ENCODE data around the gene XPNPEP1.
A peak's percentile ranks its signal among the peaks of the same experiment; 100 is the strongest.
"Not testable (repeated sequence)": the region's sequence is repeated elsewhere in the genome, so short reads cannot be mapped to it uniquely, and the experiment has no call there.

XPNPEP1 gene

GRCh38 chr10:109922358-109922975 is 844 bp downstream of the XPNPEP1 start:
- DNase-seq, result no peak

DNA sequence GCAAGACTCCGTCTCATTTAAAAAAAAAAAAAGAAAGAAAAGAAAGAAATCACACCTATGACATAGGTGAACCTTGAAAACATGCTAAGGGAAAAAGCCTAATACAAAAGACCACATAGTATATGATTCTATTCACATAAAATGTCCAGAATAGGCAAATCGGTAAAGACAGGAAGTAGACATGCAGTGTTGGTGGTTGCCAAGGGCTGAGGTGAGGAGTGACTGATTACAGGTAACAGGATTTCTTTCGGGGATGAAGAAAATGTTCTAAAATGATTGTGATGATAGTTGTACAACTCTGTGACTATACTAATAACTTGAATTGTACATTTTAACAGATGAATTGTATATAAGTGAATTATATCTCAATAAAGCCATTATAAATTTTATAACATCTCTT is 3.3 kb downstream of the XPNPEP1 start:
- no peak for DNase-seq

DNA sequence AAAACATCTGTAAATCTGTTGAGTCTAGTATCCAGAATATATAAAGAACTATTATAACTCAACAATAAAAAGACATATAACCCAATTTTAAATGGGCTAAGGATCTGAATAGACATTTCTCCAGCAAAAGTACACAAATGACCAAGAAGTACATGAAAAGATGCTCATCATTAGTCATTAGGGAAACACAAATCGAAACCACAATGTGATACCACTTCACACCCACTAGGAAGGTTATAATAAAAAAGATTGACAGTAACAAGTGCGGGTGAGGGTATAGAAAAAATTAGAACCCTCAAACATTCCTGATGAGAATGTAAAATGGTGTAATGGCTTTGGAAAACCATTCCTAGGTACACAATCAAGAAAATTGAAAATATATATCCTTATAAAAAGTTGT is 4.1 kb downstream of the XPNPEP1 start:
- no peak for DNase-seq

DNA sequence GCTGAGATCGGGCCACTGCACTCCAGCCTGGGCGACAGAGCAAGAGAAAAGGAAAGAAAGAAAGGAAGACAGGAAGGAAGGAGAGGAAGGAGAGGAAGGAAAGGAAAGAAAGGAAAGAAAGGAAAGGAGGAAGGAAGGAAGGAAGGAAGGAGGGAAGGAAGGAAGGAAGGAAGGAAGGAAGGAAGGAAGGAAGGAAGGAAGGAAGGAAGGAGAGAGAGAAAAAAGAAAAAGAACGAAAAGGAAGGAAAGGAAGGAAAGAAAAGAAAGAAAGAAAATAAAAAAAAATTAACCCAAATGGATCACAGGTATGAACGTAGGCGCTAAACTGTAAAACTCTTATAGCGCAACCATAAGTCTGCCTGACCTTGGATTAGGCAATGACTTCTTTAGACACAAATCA is 4.6 kb downstream of the XPNPEP1 start:
- DNase-seq, result not testable (repeated sequence)

- DNase-seq, result no peak
These were observed 7.7 kb downstream of the XPNPEP1 start for GRCh38 chr10:109915566-109915965.

GRCh38 chr10:109914966-109915365 is 8.3 kb downstream of the XPNPEP1 start:
- DNase-seq, result peak; percentile 66

GRCh38 chr10:109913306-109913892 is 9.9 kb downstream of the XPNPEP1 start:
- no peak for DNase-seq

- no peak for DNase-seq
These were observed 10.7 kb downstream of the XPNPEP1 start for GRCh38 chr10:109912335-109913281.

GRCh38 chr10:109911903-109912302 is 11.4 kb downstream of the XPNPEP1 start:
- no peak for DNase-seq

DNA sequence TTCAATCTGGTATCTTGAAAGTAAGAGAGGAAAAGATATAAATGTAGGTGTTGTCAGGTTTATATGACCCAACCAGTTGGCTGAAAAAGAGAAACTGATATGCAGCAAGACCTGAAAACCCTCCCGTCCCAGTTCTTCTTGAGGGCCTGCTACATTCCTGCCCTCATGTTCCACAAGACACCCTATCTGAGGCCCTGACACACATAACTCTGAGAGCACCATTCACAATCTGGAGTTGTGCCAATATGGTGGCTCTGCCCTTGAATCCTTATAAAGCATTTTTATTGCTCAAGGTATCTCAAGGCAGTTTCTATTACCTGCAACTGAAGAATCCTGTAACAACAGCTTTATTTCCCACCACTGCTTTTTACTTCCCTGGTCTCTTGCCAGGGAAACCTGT is 17.0 kb downstream of the XPNPEP1 start:
- DNase-seq, result no peak

- no peak for DNase-seq
These were observed 18.9 kb downstream of the XPNPEP1 start for GRCh38 chr10:109904397-109904796.

DNA sequence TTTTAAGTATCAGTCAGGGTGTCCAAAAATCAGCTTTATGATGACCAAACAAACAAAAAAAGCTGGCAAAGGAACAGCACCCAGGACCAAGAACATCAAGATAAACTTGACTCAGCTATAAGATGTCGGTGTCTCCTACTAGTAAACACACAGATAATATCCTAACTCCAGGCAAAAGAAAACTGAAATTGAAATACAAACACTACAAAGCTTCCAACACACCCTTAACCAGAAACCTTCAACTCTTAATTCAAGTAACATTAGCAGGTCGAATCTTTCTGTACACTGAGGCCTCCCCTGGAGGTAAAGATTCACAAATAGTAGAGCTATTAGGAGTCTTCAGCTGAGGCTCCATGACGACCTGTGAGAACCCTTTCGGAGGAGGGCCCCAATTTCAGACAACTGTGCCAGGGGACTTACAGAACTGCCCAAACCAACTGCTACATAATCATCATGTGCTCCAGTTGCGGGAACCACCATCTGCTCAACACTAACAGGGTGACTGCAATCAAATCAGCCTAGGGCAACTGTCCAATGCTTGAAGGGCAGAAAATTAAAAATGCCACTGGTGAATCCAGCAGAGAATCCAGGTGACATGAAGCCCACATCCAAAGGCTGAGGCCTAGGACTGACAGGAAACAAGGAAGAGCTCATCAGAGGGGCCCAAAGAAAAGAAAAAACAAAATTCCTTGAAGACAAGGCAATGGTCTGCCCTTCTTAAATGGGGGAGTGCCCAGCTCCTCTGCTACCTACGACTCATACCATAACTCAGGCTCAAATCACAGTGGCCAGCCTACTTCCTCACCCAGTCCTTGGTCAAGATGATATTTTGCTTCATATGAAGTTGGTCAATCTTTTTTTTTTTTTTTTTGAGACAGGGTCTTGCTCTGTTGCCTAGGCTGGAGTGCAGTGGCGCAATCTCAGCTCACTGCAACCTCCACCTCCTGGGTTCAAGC is 20.0 kb downstream of the XPNPEP1 start:
- DNase-seq, result no peak

- DNase-seq, result no peak
These were observed 23.7 kb downstream of the XPNPEP1 start for GRCh38 chr10:109899356-109900331.

DNA sequence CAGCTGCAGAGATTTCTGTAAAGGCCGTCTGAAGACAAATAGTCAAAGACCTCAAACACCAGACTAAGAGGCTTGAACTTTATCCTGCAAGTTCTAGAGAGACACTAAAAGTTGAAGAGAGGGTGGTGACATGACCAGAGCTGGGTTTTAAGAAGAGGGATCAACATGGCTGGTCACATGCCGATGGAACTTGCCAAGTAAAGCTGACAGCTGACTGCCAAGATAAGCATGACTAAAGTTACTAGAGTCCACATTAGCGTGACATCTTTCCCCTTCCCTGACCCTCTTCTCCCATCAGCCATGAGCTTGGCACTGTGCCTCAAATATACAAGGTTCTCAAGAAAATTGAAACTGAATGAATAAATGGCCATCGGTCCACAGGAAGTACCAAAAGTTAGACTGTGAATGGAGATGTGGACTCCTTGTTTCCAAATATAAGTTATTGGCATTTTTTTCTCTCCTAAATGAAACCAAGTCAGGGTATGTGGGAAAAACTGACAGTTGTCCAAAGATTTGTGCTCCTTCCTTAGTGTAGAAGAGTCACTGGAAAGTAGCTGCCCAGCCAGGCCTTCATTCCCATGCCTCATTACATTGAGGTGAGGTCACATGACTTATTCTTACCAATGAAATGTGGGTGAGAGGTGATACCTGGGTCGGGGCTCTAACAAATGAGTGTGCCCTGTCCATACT is 24.5 kb downstream of the XPNPEP1 start:
- DNase-seq, result no peak

- DNase-seq, result no peak
These were observed 25.3 kb downstream of the XPNPEP1 start for GRCh38 chr10:109898007-109898406.

DNA sequence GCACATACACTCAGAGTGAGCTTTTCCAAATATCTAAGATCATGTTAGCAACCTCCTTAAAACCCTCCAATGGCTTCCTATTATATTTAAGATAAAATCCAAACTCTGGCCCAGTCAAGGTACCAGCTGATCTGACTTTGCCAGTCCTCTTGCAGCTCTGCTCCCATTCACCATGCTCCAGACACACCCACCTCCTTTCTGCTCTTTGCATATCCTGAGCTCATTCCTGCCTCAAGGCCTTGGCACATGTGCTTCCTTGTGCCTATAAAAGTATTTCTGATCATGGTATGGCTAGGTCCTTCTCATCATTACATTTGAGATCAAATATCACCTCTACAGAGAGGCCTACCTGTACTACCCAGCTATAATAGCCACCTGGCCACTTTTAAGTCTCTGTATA is 27.5 kb downstream of the XPNPEP1 start:
- no peak for DNase-seq

DNA sequence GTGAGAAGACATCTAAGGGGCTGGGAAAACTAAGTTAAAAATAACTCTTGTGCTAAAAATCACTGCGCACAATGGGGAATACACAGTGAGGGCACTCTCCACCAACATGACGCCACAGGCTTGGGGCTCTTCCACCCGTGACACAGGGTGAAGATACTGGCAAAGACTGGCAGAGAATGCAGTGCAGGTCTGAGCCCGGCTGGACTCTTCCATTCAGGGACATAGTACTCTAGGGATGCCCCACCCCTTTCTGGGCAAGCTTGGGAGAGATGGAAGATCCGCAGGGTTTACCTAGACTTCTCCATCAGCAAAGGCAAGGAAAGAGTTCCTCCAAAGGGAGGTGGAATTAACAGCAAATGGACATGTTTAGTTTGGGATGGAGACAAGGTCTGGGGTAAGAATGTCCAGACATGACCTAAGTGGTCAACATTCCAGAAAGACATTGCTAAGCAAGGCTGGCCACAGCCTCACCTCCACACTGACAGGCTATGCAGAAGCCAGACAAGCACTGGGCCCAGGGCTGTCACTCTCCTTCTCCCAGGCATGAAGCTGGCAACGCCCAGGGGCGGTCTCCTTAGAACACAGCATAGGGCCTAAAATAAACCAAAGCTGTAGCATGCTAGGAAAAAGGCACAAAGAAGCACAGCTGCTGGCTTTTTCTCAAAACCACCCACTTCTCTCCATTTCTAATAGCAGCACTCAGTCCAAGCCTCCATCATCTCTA is 28.1 kb downstream of the XPNPEP1 start:
- DNase-seq, result no peak

- DNase-seq, result no peak
These were observed 28.8 kb downstream of the XPNPEP1 start for GRCh38 chr10:109894516-109894915.

- no peak for DNase-seq
These were observed 29.9 kb downstream of the XPNPEP1 start for GRCh38 chr10:109893386-109893785.

- DNase-seq, result no peak
These were observed 30.4 kb downstream of the XPNPEP1 start for GRCh38 chr10:109892931-109893330.

Data from amniotic stem cell (primary cell).